ENCODE data around the gene ENTPD2. TPM values are rescaled to one million over a fixed set of nuclear protein-coding genes. Genes with fewer than 3 reads are reported as not detected.

The ENTPD2 gene
- total RNA-seq, 4 donors from 2014 or later, result 2.4 to 11.5 TPM; not detected in 2

DNA sequence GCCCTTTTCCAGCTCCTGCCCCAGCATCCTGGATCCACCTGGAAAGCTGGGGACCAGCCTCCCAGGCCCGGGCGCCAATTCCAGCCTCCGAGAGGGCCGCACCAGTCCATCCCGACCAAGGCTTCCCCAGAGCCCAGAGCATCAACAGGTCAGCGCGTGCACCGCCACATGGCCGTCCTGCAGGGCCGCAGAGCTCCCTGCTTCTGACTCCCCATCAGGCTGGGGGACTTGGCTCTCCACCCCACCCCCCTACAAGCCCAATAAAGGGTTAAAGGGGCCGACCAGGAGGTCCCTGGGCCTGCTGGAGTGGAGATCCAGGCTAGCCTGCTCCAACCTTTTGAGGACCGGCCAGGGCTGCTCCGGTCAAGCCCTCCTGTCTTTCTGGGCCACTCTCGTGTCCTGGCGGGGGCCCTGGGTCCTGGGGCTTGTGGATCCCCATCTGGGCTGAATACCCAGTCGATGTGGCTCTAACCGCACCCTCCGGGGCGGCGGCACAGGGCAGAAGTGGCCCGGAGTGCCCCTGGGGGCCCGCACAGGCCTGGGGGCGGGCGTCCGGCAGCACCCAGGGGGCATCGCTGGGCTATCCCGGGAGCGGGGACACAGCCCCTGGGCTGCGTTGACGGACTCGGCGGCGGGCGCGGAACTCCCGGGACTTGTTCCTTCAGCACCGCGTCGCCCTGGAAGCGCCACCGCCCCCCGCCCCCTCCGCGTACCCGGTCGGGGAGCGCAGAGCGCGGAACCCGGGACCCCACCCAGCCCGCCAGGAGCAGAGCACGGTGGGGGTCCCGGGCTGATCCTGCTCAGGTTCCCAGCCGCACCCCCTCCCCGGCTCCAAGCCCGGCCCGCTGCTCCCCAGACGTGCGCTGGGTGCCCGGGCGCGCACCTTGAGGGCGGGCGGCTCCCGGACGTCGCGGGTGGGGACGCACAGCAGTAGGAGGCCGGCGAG lies 590 bp downstream of the ENTPD2 start:
- intact Hi-C loops (cut with DNase I; ENCODE audit: low total_unique reads), result no loop called here
- Histone ChIP-seq H3K4me1 (peaks cover 6 to 29% of the 10 kb centered on the region in 2 donors), H3K4me3 (peak overlapping the region in 1 of 2 donors; percentile 19), H3K27ac (no peak overlapping the region), H3K9me3 (no peaks in the 10 kb centered on the region), H3K27me3 (peaks cover 5 to 13% of the 10 kb centered on the region in 2 donors), H3K36me3 (no peaks in the 10 kb centered on the region)
- TF ChIP-seq, protein P1, sequence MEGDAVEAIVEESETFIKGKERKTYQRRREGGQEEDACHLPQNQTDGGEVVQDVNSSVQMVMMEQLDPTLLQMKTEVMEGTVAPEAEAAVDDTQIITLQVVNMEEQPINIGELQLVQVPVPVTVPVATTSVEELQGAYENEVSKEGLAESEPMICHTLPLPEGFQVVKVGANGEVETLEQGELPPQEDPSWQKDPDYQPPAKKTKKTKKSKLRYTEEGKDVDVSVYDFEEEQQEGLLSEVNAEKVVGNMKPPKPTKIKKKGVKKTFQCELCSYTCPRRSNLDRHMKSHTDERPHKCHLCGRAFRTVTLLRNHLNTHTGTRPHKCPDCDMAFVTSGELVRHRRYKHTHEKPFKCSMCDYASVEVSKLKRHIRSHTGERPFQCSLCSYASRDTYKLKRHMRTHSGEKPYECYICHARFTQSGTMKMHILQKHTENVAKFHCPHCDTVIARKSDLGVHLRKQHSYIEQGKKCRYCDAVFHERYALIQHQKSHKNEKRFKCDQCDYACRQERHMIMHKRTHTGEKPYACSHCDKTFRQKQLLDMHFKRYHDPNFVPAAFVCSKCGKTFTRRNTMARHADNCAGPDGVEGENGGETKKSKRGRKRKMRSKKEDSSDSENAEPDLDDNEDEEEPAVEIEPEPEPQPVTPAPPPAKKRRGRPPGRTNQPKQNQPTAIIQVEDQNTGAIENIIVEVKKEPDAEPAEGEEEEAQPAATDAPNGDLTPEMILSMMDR (IDR thresholded peaks at IDR 0.05), result no peak
- TF ChIP-seq POLR2A (IDR thresholded peaks at IDR 0.05), result no peak
- no peak for DNase-seq

- no peaks in the 10 kb centered on the region for H3K36me3 ChIP-seq
- H3K9me3 ChIP-seq, result no peaks in the 10 kb centered on the region
- no peak for DNase-seq
- intact Hi-C loops (cut with DNase I; ENCODE audit: low total_unique reads), result no loop called here
- no peak overlapping the region for H3K27ac ChIP-seq
- H3K4me3 ChIP-seq, result no peak overlapping the region
- H3K27me3 ChIP-seq, result peaks cover 5 to 13% of the 10 kb centered on the region in 2 donors
- TF ChIP-seq, protein P1 (IDR thresholded peaks at IDR 0.05), result no peak
- no peak for TF ChIP-seq POLR2A (IDR thresholded peaks at IDR 0.05)
- H3K4me1 ChIP-seq, result peaks cover 6 to 29% of the 10 kb centered on the region in 2 donors
Measured at GRCh38 chr9:137052293-137052692, 1.6 kb downstream of the ENTPD2 start.

GRCh38 chr9:137051145-137051724 lies 2.6 kb downstream of the ENTPD2 start:
- H3K9me3 ChIP-seq, result no peaks in the 10 kb centered on the region
- H3K36me3 ChIP-seq, result no peaks in the 10 kb centered on the region
- intact Hi-C loops (cut with DNase I; ENCODE audit: low total_unique reads), result no loop called here
- H3K4me3 ChIP-seq, result no peak overlapping the region
- peaks cover 5 to 13% of the 10 kb centered on the region in 2 donors for H3K27me3 ChIP-seq
- H3K27ac ChIP-seq, result no peak overlapping the region
- peaks cover 6 to 32% of the 10 kb centered on the region in 2 donors for H3K4me1 ChIP-seq
- no peak for DNase-seq
- TF ChIP-seq, protein P1 (IDR thresholded peaks at IDR 0.05), result no peak
- TF ChIP-seq POLR2A (IDR thresholded peaks at IDR 0.05), result no peak

- Histone ChIP-seq H3K27ac (no peak overlapping the region), H3K4me1 (peaks cover 5 to 29% of the 10 kb centered on the region in 2 donors), H3K36me3 (no peaks in the 10 kb centered on the region), H3K9me3 (no peaks in the 10 kb centered on the region), H3K27me3 (peaks cover 5 to 13% of the 10 kb centered on the region in 2 donors), H3K4me3 (no peak overlapping the region)
- intact Hi-C loops (cut with DNase I; ENCODE audit: low total_unique reads), result no loop called here
- DNase-seq, result no peak
- TF ChIP-seq, protein P1 (IDR thresholded peaks at IDR 0.05), result no peak
- no peak for TF ChIP-seq POLR2A (IDR thresholded peaks at IDR 0.05)
Measured at GRCh38 chr9:137050570-137050969, 3.3 kb downstream of the ENTPD2 start.

All from uterus (tissue), 4 donors.